PC-9 (cell line): Measurements from ENCODE around the gene KRT78.

Experiments used
- CTCF ChIP-seq: fragments of 200-600 bp; sonication (generic); conservative IDR thresholded peaks from 2 replicates; pipeline ENCODE4 v1.6.1; 2017; ENCODE audit warnings: mixed run types, antibody characterized with exemption, mild to moderate bottlenecking, moderate library complexity
- EZH2 ChIP-seq: fragments of 200-600 bp; sonication (generic); IDR thresholded peaks from 2 replicates; pipeline ENCODE4 v1.8.0; 2017; ENCODE audit warnings: antibody characterized with exemption, low read depth

DNA sequence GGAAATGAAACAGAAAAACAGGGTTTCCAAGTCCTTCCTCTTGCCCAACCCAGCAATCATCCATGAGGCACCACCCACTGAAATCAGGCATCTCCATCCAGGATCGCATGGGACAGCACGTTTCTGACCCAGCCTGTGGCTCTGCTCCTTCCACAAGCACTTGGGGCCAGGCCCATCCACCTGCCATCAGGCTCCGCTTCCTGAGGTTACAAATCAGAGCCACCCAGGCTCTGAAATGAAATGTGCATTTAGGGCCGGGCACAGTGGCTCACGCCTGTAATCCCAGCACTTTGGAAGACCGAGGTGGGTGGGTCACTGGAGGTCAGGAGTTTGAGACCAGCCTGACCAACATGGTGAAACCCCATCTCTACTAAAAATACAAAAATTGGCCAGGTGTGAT lies 717 bp upstream of the KRT78 start:
- TF ChIP-seq CTCF = no peak
- TF ChIP-seq EZH2 = no peak
